HG03457 (cell line): ENCODE measurements around the gene TGFBR3.

Source experiments
- ATAC-seq: cut with Tn5 transposase; IDR thresholded peaks from one replicate; pipeline ENCODE4 v1.9.1; 2021; ENCODE audit warnings: moderate number of reproducible peaks; ENCODE audit not compliant: unreplicated experiment

Gene TGFBR3

DNA sequence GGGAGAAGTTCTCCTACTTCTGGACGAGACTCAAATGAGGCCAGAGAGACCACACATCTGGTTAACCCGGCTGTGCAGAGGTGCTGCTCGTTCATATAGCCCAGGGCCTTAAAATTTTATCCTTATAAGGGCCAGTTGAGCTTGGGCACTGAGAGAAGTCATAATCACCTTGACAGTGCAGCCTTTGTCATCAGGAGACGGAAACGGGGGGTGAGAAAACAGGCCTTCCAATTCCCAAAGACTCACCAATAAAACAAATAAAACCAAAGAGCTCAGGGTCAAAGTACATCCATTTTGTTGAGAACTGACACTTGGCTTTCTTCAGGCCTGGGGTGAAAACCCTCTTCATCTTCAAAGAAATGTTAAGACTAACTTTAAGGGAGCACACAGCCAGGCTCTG lies 167.1 kb downstream of the TGFBR3 start:
- no peak for ATAC-seq

DNA sequence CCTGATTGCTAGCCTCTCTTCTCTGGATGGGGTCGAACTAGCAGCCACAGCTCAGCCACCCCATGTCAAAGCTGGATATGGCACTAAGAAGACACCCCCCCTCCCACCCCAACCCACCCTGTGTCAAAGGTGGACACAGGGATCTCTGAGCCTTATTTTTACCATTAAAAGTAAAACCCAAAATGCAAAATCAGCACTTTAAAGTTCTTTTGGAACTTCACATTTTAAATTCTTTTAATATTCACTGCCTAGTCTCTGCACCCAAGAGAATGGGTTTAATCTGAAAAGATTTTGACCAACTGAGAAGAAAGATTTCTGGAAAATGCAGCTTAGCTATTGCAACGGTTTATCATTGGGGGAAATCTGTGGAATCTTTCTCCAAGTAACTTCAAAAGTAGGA lies 167.6 kb downstream of the TGFBR3 start:
- no peak for ATAC-seq

DNA sequence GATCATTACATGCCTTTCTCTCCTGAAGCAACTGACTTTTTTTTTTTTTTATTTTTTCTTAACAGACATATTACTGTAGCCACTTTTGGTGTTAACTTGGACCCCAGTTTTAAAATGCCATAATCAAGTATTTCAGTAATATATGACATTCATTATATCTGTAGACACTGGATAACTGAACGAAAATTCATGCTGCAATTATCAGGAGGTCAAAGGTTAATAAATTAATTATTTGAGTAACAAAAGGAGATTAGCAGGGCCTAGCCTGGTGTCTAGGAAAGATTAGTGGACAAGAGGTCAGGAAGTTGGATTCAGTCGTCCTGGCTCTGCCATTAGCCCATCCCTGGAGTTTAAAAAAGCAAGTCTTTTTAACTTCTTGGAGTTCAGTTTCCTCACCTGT lies 168.1 kb downstream of the TGFBR3 start:
- no peak for ATAC-seq

DNA sequence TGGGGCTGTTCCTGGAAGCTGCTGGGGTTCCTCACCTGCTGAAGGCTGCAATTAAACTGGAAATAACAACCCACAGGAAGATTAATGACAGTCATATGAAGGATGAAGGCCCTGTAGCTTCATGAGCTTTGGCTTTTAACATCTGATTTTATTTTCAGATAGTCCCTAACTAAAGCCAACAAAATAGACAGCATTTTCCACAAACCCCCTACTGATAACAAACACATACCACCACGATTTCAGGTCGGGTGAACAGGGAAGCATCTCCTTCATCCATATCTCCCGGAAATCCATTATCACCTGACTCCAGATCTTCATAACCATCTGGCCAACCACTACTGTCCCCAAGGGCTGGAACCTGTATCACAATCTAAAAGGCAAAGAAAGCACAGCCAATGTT lies 169.6 kb downstream of the TGFBR3 start:
- ATAC-seq: no peak

DNA sequence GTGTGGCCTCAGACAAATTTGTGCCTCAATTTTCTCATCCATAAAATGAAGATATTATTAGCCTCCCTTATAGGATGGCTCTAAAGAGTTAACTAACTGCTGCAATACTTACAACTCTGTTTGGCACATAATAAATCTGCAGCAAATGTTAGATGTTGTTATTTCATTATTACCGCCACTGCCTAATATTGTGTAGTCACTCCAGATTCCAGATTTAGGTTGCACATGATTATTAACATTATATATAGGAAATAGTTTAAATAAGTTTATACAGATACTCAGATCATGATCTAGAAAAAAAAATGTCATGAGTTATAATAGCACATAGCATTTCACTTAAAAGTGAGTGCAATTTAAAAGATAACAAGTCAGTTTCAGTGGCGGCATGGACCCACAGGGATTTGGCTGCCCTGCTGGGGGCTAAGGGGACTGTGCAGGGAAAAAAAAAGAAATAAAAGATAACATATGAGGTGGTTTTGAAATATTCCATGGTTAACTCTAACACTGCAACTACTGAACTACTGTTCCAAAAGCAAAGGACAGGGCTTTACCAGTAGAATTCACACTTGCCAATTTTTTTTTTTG lies 170.4 kb downstream of the TGFBR3 start:
- no peak for ATAC-seq

DNA sequence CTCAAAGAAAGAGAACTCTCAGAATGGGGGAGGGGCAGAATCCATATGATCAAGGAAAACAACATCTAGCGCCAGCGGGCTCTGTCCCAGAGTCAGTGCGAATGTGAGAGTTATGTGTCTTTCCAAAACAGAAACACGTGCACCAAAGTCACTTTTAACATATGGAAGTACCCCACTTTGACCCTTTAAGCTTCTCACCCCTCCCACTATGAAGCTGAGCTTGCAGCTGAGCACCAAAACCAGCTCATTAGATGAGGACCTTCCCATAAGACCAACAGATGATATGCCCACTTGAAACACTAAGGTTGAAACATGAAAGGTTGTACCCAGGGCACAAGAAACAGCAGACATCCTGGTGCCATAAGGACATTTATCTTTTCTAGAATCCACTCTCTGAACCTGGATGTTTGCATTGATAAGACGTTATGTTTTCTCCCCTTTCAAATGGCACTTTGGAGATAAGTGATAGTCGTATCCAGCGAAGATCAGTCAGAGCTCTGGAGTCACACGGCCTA lies 171.0 kb downstream of the TGFBR3 start:
- no peak for ATAC-seq

DNA sequence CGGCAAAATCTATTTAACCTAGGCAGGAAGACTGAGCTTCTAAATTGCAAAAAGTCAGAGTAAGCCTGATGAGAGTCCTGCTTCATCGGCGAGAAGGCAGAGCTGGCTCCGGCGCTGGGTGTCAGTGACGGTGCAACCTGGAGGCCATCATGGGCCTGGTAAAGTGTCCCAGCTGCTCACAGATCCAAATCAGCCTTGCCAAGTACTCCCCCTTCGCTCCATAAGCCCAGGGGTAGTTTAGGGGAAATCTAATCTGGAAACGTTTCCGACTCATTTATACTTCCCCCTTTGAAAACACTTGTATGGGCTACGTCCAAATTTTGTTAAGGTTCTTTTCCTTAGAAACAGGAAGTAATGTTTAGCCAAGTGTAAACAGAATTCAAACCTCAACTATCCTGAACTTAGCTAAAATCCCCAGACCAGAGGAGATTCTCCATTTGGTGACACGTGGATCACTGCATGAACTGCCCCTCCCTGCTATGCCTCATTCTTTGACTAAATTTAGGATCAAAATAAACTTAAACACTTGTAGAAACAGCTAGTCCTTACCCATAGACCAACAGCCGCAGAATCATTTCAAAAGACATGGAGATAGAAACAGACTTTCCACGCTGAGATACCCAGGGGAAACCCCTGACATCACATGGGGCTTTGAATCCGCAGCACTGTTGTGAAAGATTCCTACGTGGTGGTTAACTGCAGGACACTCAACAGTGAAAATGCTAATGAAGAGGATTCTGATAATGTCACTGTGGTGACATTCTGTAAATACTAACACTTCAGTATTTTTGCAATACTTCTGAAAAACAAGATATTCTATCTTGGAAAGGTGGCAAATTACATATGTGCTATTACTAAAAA lies 172.7 kb downstream of the TGFBR3 start:
- no peak for ATAC-seq

DNA sequence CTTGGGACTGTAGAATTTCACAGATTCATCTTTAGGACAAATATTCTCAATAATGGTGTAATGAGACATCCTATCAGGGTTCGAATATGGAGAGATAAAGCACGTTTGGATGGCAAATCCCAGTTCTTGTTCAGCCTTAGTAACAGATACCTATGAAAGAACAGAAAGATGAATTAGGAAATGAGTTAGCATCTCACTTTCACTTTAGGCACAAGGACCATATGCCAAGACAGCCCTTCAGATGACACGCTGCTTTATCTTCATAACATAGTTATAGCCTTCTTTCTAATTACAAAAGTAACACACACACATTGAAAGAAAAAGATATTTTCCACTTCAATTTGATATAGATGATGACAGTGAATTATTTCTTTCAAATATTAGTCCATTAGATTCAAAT lies 173.6 kb downstream of the TGFBR3 start:
- ATAC-seq: no peak

DNA sequence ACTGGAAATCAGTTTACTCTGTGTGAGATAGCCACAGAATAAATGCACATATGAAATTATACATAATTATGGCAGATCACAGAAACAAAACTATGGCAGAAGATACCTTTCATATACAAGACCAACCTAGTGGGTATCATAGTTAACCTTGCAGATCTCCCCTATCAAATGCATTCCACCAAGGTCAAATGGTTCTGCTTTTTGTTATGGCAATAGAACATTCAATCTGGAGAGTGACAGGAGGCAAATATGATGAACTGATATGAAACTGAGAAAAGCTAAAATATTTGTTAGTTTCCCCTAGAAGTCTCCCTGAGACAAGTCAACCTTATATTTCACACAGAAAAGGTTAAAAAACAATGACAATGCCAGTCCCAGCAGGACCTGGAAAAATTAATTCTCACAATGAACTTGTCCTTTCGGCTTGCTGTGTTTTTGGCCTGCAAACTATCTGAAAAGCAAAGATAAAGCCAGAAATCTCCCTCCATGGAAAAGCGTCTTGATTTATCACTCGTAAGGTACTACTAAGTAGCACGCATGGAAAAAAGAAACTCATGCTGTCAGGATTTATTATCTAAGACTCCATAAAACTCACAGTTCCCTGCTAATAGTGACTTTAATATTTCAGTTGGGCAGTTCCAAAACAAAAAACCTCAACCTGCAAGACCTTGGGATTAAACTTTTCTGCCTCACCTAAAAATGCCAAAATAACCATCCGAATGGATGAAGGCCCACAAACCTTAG lies 174.3 kb downstream of the TGFBR3 start:
- no peak for ATAC-seq

DNA sequence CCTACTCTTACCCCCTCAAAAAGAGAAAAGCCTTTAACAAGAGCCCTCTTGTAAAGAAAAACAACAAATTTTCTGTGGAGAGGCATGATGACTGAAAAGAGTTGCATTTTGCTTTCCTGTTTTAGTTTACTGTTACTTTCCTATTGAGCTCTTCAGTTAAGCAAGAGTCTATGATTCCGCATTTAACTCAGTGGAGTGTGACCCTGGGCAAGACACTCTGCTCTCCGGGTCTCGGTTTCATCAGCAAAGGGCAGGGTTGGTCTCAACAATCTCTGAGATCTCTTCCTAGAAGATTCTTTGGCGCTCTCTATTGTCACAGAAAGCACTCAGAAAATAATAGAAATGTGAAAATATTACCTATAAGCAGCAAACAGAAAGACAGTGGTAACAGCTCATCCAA lies 175.7 kb downstream of the TGFBR3 start:
- ATAC-seq: no peak

DNA sequence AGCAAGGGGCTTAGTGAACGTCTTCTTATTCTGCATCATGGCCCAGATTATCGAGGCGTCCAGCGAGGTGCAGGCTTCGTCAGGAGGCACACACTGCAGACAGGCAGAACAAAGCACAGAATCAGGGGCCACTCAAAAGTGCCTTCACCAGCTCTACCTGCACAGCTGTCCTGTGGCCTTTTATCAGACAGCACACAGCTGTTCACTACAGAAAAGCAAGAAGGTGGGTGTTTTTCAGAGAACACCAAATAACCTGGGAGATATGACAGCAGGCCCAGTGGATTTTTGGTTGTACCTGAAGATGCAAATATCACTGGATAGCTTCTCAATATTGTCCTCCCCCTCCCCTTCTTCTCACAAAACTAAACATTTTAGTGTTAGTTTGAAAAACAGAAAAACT lies 177.3 kb downstream of the TGFBR3 start:
- ATAC-seq: no peak

DNA sequence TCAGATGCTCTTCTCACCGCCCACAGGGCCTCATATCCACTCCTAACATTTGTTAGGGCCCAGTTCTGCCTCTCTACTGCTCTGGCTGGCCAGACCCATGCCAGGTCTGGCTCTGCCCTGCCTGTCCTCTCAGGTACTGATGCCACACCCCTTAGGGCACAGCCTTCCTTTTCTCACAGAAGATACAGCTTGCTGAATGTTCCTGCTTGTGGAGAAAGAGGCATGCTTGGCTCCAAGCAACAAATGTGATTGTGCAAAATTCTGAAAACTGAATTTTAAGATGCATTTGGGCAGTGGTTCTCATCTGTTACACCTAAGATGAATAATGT lies 178.1 kb downstream of the TGFBR3 start:
- no peak for ATAC-seq

DNA sequence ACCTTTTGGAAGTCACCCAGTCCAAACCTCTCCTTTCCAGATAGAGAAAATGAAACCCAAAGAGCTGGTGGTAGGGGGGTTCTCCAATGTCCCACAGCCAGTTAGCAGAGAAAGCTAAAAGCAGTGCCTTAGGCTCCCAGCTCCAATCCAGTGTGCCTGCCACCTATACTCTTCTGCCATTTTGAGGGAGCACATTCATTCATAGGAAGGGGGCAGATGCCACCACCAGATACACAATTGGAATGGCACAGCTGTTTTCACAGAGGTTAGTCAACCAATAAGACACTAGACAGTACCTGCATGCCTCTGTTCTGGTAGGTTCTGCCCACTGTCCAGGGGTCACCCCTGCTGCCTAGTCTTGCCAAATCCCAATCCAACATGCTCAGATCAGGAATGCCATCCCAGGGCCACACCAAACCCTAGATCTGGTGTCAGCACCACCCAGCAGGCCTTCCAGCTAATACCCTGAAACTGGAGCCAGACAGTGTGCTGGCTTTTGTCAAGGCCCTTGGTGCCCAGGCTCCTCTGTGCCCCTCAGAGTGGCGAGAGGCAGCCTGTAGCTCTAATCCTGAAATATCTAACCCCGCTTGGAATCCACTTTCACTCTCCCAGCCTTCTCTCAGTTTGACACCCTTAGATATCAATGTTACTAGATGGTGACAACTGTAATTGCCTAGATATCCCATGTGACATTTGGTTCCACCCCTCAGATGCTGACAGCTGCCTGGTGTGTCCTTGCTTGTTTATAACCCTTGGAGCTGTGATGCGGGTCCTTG lies 178.6 kb downstream of the TGFBR3 start:
- no peak for ATAC-seq

DNA sequence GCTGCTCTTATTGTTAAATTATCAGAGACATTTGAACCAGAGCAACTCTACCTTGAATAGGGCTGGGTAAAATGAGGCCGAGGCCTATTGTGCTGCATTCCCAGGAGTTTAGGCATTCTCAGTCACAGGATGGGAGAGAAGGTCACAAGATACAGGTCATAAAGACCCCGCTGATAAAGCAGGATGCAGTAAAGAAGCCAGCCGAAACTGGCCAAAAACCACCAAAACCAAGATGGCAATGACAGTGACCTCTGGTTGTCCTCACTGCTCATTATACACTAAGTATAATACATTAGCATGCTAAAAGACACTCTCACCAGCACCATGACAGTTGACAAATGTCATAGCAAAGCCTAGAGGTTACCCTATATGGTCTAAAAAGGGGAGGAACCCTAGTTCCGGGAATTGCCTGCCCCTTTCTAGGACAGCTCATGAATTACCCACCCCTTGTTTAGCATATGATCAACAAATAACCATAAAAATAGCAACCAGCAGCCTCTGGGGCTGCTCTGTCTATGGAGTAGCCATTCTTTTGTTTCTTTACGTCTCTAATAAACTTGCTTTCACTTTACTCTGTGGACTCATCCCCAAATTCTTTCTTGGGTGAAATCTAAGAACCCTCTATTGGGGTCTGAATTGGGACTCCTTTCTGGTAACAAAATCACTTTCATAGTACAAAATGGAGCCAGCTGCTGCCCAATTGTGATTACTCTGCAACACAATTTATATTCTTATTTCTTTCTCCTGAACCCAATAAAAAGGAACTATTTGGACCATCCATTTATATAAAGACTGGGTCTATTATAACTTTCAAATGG lies 179.6 kb downstream of the TGFBR3 start:
- no peak for ATAC-seq

DNA sequence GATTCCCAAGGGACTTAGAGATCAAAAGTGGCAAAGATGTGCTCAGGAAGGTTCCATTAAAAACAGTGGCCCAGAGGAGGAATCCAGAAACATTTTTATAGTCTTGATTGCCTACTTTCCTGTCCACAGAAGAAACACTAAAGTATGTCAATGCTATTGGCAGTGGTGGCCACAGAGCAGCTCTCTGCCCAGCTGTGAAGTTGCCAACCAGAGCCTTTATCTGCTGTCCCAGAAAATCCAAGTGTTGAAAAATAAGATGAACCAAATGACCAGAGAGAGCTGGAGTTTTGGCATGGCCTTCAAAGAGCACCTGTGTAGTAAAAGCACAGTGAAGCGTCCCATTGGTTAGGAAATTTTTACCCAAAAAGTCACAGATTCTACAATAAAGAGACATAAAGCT lies 181.2 kb downstream of the TGFBR3 start:
- ATAC-seq: no peak

DNA sequence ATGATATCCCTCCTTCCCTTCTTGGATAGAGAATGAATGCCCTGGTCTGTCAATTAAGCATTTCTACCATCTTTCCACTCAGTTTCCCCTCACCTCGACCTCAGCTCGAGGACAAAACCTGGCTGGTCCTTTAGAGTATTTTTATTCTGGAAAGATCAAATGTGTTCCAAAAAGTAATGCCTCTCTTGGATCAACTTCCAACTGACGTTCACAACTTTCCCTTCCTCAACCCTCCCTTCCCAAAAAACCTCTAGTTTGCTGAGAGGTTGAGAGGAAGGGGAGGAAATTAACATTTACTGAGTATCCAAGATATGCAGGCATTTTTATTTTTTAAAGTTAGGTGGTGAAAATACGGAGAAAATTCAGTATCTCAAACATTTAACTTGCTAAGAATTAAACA lies 182.9 kb downstream of the TGFBR3 start:
- ATAC-seq: no peak

DNA sequence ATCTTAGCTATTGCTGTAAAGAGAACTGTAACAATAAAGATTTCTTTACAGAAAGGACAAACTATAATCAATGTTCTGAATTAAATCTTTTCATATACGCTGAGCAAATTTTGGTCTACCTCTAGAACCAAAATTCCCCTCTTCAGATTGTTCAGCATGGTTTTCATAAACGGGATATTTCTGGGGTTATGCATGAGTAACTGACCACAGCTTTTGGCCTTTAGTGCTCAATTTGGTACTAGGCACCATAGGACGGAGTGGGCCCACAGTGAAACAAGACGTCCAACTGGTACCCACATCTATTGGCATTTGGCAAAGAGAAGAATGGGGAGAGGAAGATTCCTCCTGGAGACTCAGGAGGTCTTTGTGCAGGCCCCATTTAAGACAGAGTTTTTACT lies 184.5 kb downstream of the TGFBR3 start:
- no peak for ATAC-seq

DNA sequence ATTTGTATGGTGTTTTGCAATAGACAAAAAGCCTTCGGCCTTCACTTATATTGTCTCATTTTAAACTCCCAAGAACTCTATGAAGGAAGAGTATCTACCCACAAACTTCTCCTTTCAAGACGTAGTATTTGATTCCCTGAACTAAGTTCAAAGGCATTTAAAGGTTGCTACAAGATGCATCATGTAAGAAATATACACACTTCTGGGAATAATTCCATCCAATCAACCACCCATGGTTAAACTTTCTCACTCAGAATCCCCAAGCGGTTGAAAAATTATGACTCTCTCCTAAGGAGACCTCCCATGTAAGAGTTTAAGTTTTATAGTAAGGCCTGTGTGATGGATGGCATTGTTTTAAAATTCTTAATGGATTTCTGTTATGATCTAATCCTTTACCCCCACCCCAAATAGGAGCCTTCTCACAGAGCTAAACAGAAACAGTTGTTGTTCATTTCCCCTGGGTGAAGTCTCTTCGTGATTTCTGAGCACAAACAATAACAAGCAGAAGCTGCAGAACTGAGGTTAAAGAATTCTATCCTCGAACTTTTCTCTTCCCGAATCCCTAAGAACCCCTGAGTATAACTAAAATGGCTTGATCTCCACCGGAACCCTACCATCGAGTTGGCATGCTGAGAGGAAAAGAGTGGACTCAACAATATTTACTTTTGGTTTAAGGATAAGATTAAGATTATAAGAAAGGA lies 185.0 kb downstream of the TGFBR3 start:
- no peak for ATAC-seq

DNA sequence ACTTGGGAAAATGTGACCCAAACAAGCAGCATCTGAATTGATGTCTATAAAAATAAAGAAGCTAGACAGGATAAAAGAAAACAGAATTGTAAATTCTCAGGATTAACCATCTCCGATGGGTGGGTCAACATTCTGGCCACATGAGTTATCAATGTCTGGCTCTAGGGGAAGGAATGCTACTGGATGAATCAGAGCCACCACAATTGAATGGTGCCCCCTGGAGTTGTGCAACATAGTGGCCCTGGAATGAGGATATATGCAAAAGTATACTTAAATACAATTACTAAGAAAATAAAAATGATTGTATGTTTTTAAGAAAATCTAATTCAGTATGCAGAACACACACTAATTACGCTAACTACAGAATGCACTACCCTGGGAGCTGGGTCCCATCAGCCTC lies 185.6 kb downstream of the TGFBR3 start:
- no peak for ATAC-seq
